A549 (cell line): ENCODE data around the gene HPN.

Experiments used
- CHD2 ChIP-seq: fragments of 150-350 bp; IDR thresholded peaks from 2 replicates; pipeline ENCODE4 v1.6.1; 2014; ENCODE audit warnings: low read length; ENCODE audit not compliant: partially characterized antibody
- CHD4 ChIP-seq: fragments of 200-600 bp; sonication (generic); IDR thresholded peaks from 2 replicates; pipeline ENCODE4 v1.6.1; 2016; ENCODE audit warnings: antibody characterized with exemption, mild to moderate bottlenecking, borderline replicate concordance
- CTCF ChIP-seq: fragments of >200 bp; sonication (Bioruptor Twin); formaldehyde crosslinking; IDR thresholded peaks from 3 replicates; pipeline ENCODE4 v1.5.1; 2016
- EHF ChIP-seq: fragments of 250-450 bp; sonication (Bioruptor Pico); IDR thresholded peaks from 2 replicates; pipeline ENCODE4 v1.5.0; 2020; ENCODE audit warnings: mild to moderate bottlenecking
- EHMT2 ChIP-seq: fragments of 200-600 bp; sonication (generic); IDR thresholded peaks from 2 replicates; pipeline ENCODE4 v1.6.1; 2016; ENCODE audit warnings: antibody characterized with exemption, low read depth, mild to moderate bottlenecking, moderate library complexity
- MAZ ChIP-seq: fragments of 150-350 bp; IDR thresholded peaks from 2 replicates; pipeline ENCODE4 v1.6.1; 2014; ENCODE audit warnings: antibody characterized with exemption, low read depth, low read length, borderline replicate concordance
- POLR2A ChIP-seq: IDR thresholded peaks from 2 replicates; pipeline ENCODE4 v1.6.1; 2012; ENCODE audit warnings: mild to moderate bottlenecking, low read length
- RCOR1 ChIP-seq: fragments of 150-350 bp; IDR thresholded peaks from 2 replicates; pipeline ENCODE4 v1.6.1; 2014; ENCODE audit warnings: antibody characterized with exemption, low read length, low read depth
- SMC3 ChIP-seq: fragments of >200 bp; sonication (Bioruptor Twin); formaldehyde crosslinking; IDR thresholded peaks from 3 replicates; pipeline ENCODE4 v1.6.1; 2018; ENCODE audit warnings: inconsistent platforms
- SREBF2 ChIP-seq: fragments of 450-650 bp; IDR thresholded peaks from 2 replicates; pipeline ENCODE4 v1.6.1; 2014; ENCODE audit warnings: mild to moderate bottlenecking, moderate library complexity

DNA sequence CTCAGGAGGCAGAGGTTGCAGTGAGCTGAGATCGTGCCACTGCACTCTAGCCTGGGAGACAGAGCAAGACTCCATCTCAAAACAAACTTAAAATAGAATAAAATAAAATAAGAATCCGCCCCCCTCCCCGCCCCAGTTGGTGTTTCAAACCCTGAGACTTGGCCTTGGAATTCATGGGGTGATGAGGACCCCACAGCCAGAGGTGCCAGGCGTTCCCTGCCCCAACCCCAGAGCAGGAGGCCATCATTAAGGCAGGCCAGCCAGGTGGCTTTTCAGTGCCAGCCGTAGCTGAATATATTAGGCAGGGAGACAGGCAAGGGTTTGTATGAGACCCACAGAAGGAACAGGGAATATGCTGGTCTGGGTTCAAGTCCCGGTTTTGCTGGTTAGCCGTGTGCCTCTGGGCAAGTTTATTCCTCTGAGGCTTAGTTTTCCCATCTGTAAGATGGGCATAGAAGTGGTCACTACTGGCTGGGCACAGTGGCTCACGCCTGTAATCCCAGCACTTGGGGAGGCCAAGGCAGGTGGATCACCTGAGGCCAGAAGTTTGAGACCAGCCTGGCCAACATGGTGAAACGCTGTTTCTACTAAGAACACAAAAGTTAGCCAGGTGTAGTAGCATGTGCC lies 12.3 kb downstream of the HPN start:
- TF ChIP-seq CTCF: no peak
- TF ChIP-seq EHMT2: no peak
- no peak for TF ChIP-seq RCOR1
- no peak for TF ChIP-seq SMC3
- no peak for TF ChIP-seq MAZ
- TF ChIP-seq EHF (CRISPR knock-in tag): no peak
- no peak for TF ChIP-seq CHD2
- no peak for TF ChIP-seq POLR2A
- no peak for TF ChIP-seq CHD4
- no peak for TF ChIP-seq SREBF2
